Right forelimb (tissue), 1 donor: Measurements from ENCODE around the gene PLCD3.
"Not testable (repeated sequence)": the region's sequence is repeated elsewhere in the genome, so short reads cannot be mapped to it uniquely, and the experiment has no call there.

ENCODE experiments used
- DNase-seq: peaks from one replicate; pipeline ENCODE4 v3.0.0-alpha.2; 2018

Gene PLCD3

GRCh38 chr17:45132572-45133463 lies 503 bp upstream of the PLCD3 start:
- peak; percentile 93 for DNase-seq

- peak; percentile 70 for DNase-seq
Measured at GRCh38 chr17:45131616-45132319, 547 bp downstream of the PLCD3 start.

GRCh38 chr17:45130681-45131615 lies 1.4 kb downstream of the PLCD3 start:
- peak; percentile 40 for DNase-seq

GRCh38 chr17:45129940-45130680 lies 2.2 kb downstream of the PLCD3 start:
- DNase-seq: peak; percentile 38

GRCh38 chr17:45129426-45129939 lies 2.8 kb downstream of the PLCD3 start:
- DNase-seq: no peak

GRCh38 chr17:45128989-45129388 lies 3.3 kb downstream of the PLCD3 start:
- DNase-seq: no peak

- DNase-seq: no peak
Measured at GRCh38 chr17:45128331-45128730, 4.0 kb downstream of the PLCD3 start.

DNA sequence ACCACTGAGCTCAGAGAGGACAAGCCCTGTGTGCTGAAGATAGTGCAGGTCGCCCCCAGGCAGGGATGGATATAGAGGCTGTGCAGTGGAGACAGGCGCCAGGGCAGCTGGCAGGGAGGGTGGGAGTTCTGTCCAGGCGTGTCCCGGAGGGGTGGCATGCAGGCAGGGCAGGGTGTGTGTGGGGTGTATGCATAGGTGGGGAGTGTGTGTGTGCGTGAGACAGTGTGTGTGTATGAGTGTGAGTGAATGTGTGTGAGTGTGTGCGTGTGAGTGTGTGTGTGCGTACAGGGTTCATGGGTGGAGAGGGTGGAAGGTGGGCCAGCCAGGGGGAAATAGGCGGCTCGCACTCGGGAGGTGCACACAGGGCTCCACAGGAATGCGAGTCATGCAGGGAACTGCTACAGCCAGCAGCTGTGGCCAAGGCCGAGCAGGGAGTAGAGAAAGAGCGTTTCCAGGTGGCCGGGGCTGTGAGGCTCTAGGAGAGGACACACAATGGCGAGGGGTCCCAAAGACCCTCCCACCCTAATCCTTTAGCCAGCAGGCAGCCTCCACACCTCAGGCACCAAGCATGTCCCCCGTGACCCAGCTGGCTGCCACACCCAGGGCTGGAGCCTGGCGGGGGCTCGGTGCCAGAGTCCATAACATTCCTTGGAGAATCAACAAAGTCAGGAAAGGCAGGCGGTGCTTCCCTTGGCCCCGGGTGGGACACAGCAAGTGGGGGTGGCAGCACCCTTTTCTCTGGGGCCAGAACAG lies 4.6 kb downstream of the PLCD3 start:
- DNase-seq: no peak

GRCh38 chr17:45127207-45127547 lies 5.1 kb downstream of the PLCD3 start:
- DNase-seq: no peak

DNA sequence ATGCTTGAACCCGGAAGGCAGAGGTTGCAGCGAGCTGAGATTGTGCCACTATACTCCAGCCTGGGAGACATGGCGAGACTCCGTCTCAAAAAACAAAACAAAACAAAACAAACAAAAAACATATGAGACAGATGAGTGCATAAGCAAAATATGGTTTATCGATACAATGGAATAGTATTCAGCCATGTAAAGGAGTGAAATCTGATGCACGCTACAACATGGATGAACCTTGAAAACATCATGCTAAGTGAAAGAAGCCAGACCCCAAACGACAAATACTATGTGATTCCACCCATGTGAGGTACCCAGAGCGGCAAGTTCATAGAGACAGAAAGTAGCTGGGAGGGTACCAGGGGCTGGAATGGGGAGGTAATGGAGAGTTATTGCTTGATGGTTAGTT lies 6.8 kb downstream of the PLCD3 start:
- DNase-seq: no peak

- not testable (repeated sequence) for DNase-seq
Measured at GRCh38 chr17:45124797-45125122, 7.6 kb downstream of the PLCD3 start.

GRCh38 chr17:45123930-45124796 lies 8.2 kb downstream of the PLCD3 start:
- no peak for DNase-seq

DNA sequence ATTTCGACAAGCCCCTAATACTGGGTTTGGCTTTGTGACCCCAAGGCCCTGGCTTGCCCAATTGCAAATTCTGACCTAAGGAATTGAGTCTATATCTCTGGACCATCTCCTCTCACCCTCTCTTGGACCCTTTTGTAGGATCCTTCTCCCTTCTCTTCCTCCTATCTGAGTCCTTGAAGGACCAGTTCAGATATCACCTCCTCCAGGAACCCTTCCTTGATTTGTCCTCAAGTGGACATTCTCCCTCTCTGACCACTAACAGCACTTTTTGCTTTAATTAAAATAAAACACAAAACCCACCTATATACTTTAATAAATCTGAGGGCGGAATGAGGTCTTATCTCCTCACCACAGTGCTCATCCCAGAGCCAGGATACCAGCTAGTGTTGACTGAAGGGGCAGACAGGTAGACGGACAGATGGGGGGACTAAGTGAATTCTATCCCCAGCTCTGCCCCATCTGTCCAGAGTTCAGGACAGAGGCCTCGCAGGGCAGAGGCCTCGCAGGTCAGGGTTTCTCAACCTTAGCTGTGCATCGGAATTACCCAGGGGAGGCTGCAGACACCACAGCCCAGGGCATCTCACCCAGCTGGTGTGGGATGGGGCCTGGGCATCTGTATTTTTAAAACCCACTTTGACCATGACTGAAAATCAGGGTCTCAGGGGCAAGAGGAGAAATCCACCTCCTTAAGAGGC lies 9.1 kb downstream of the PLCD3 start:
- DNase-seq: no peak

DNA sequence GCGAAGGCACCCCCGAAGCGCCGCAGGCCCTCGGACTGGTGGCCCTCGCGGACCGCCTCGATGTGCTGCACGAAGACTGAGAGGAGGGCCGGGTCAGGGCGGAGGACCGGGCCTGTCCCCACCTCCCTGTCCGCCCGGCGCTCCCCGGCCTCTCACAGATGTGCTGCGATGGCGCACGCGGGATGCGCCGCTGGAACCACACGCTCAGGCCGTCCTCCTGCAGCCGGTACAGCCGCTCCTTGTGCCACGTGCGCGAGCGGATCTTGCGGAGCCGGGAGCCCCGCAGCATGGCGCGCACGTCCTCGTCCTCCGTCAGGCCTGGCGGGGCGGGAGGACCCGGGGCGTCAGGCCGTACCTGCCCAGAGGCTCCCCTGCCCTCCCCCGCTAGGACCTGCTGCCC lies 11.3 kb downstream of the PLCD3 start:
- DNase-seq: no peak

- DNase-seq: no peak
Measured at GRCh38 chr17:45120558-45120957, 11.8 kb downstream of the PLCD3 start.

- no peak for DNase-seq
Measured at GRCh38 chr17:45119964-45120363, 12.4 kb downstream of the PLCD3 start.

DNA sequence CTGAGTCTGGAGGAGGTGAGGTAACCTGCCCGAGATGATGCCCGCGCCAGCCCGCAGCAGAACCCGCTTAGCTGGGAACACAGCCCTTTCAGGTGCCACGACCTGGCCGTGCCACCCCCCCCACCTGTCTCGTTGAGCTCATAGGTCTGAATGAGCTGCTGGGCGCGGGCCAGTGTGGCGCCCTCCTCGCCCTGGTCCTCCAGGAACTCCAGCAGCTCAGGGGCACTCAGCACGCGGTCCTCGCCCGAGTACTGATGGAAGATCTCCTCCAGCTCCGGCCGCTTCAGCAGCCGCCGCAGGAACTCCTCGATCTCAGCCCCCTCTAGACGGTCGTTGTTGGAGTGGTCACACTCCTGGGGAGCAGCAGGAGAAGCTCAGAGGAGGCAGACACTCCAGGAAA lies 13.6 kb downstream of the PLCD3 start:
- no peak for DNase-seq

- no peak for DNase-seq
Measured at GRCh38 chr17:45117848-45118646, 14.3 kb downstream of the PLCD3 start.

GRCh38 chr17:45117334-45117733 lies 15.0 kb downstream of the PLCD3 start:
- no peak for DNase-seq
